A549 (cell line): ENCODE results near the gene GRID1. TPM values are rescaled to one million over a fixed set of nuclear protein-coding genes. Genes with fewer than 3 reads are reported as not detected.
A peak's percentile ranks its signal among the peaks of the same experiment; 100 is the strongest.

Experiments used
- ATAC-seq, 2 experiments: fragments of 200-7000 bp in 1 of 2; fragments of >200 bp in 1 of 2; cut with Nextera tagmentation in 1 of 2; cut with Tn5 transposase in 1 of 2; 3 replicates each; pipeline versions ENCODE4 v1.8.0 to v1.9.1; 2018 to 2020; ENCODE audit warnings: mild to moderate bottlenecking in 1 of 2, moderate library complexity in 1 of 2
- CTCF ChIA-PET: fragments of 300-600 bp; sonication (Branson Sonifier 250); formaldehyde crosslinking; extraction: SDS; loops from one replicate; lab custom pipeline; 2021; ENCODE audit warnings: antibody characterized with exemption, inconsistent platforms; lab: Yijun Ruan, JAX
- POLR2A ChIA-PET: fragments of 350-600 bp; formaldehyde crosslinking; extraction: SDS; loops from one replicate; lab custom pipeline; 2021; ENCODE audit warnings: antibody characterized with exemption, inconsistent platforms; lab: Yijun Ruan, JAX
- DNase-seq, 2 experiments: peaks; one replicate each; pipeline versions ENCODE4 v3.0.0 to v3.0.0-alpha.2; 2011 to 2016; ENCODE audit warnings: low read depth in 1 of 2, low spot score in 1 of 2
- FAIRE-seq: peaks from 2 replicates; lab custom pipeline; 2011; peaks lifted over from hg19 to GRCh38; lab: Jason Lieb, UNC
- H3K27ac ChIP-seq, 2 experiments: fragments of >200 bp; sonication (Bioruptor Twin); formaldehyde crosslinking; 3 replicates each; pipeline ENCODE4 v1.5.1; 2016 to 2017
- H3K4me1 ChIP-seq: fragments of >200 bp; sonication (Bioruptor Twin); formaldehyde crosslinking; 3 replicates; pipeline ENCODE4 v1.6.1; 2016
- H3K4me2 ChIP-seq: fragments of >200 bp; sonication (Bioruptor Twin); formaldehyde crosslinking; 3 replicates; pipeline ENCODE4 v1.6.1; 2016
- H3K4me3 ChIP-seq: fragments of >200 bp; sonication (Bioruptor Twin); formaldehyde crosslinking; 3 replicates; pipeline ENCODE4 v1.5.1; 2016
- H3K9me3 ChIP-seq: fragments of >200 bp; sonication (Bioruptor Twin); formaldehyde crosslinking; 3 replicates; pipeline ENCODE4 v1.6.1; 2016
- BHLHE40 ChIP-seq: IDR thresholded peaks from 2 replicates; pipeline ENCODE4 v1.6.1; 2012; ENCODE audit warnings: low read depth, low read length, inconsistent platforms
- CEBPB ChIP-seq, 2 experiments: fragments of >200 bp in 1 of 2; sonication (Bioruptor Twin) in 1 of 2; formaldehyde crosslinking in 1 of 2; IDR thresholded peaks; 2 replicates each; pipeline ENCODE4 v1.6.1; 2012 to 2016
- CHD4 ChIP-seq: fragments of 200-600 bp; sonication (generic); IDR thresholded peaks from 2 replicates; pipeline ENCODE4 v1.6.1; 2016; ENCODE audit warnings: antibody characterized with exemption, mild to moderate bottlenecking, borderline replicate concordance
- FOXS1 ChIP-seq: fragments of 250-450 bp; sonication (Bioruptor Pico); IDR thresholded peaks from 2 replicates; pipeline ENCODE4 v1.5.0; 2020; ENCODE audit warnings: mild to moderate bottlenecking, moderate library complexity
- HEYL ChIP-seq: fragments of 250-450 bp; sonication (Bioruptor Pico); IDR thresholded peaks from 2 replicates; pipeline ENCODE4 v1.8.0; 2021; ENCODE audit warnings: mild to moderate bottlenecking, moderate library complexity
- HMGXB4 ChIP-seq: fragments of 250-450 bp; sonication (Bioruptor Pico); IDR thresholded peaks from 2 replicates; pipeline ENCODE4 v1.5.0; 2021; ENCODE audit warnings: mild to moderate bottlenecking, moderate library complexity, borderline replicate concordance
- HOXA7 ChIP-seq: fragments of 250-450 bp; sonication (Bioruptor Pico); IDR thresholded peaks from 2 replicates; pipeline ENCODE4 v1.5.0; 2020; ENCODE audit warnings: mild to moderate bottlenecking, moderate library complexity
- NFE2L2 ChIP-seq: fragments of 150-350 bp; conservative IDR thresholded peaks from 2 replicates; pipeline ENCODE4 v1.6.1; 2014; ENCODE audit warnings: low read length
- NPAS2 ChIP-seq: fragments of 250-450 bp; sonication (Bioruptor Pico); IDR thresholded peaks from 2 replicates; pipeline ENCODE4 v1.8.0; 2022; ENCODE audit warnings: mild to moderate bottlenecking, moderate library complexity, borderline replicate concordance
- PHF8 ChIP-seq: fragments of 200-600 bp; sonication (generic); IDR thresholded peaks from 2 replicates; pipeline ENCODE4 v1.6.1; 2016; ENCODE audit warnings: low read depth, mild to moderate bottlenecking, antibody characterized with exemption, moderate library complexity, borderline replicate concordance
- TP53 ChIP-seq: fragments of 250-450 bp; sonication (Bioruptor Pico); IDR thresholded peaks from 2 replicates; pipeline ENCODE4 v1.5.0; 2021; ENCODE audit warnings: mild to moderate bottlenecking, moderate library complexity
- USF2 ChIP-seq: fragments of 450-650 bp; IDR thresholded peaks from 2 replicates; pipeline ENCODE4 v1.6.1; 2014; ENCODE audit warnings: antibody characterized with exemption
- WGBS: methylation state at CpG from one replicate; pipeline ENCODE4 v1.1.6; 2017; ENCODE audit errors: missing lambda C conversion rate; 5-methylcytosine and 5-hydroxymethylcytosine counted together
- polyA plus RNA-seq, 4 experiments: library from polyadenylated mRNA; depleted of rRNA in 3 of 4; stranded (reverse); fragments of >200 nt; fragmentation: RNase III in 1 of 4; extraction: RNeasy Plus Mini Kit Qiagen cat#74134 plus additional on column Dnase treatment in 1 of 4; gene quantifications; 2 replicates in 3 of 4; 3 replicates in 1 of 4; pipeline ENCODE4 v1.2.3, GENCODE V29; 2011 to 2017
- TF ChIP-seq, protein P1 (sequence below): fragments of >200 bp; sonication (Bioruptor Twin); formaldehyde crosslinking; IDR thresholded peaks from 3 replicates; pipeline ENCODE4 v1.6.1; 2016
- TF ChIP-seq, protein P2 (sequence below): fragments of >200 bp; sonication (Bioruptor Twin); formaldehyde crosslinking; IDR thresholded peaks from 3 replicates; pipeline ENCODE4 v1.5.1; 2016
- TF ChIP-seq, protein P3 (sequence below): IDR thresholded peaks from 2 replicates; pipeline ENCODE4 v1.6.1; 2012

The GRID1 gene
- polyA plus RNA-seq, 2 of the 4 experiments (the other 2 are of a cell fraction), result 0.14 to 0.30 TPM

- no peak for ATAC-seq
- TF ChIP-seq HOXA7 (CRISPR knock-in tag), result no peak
- TF ChIP-seq NPAS2 (CRISPR knock-in tag), result no peak
- no peak for TF ChIP-seq FOXS1
- TF ChIP-seq, protein P1, sequence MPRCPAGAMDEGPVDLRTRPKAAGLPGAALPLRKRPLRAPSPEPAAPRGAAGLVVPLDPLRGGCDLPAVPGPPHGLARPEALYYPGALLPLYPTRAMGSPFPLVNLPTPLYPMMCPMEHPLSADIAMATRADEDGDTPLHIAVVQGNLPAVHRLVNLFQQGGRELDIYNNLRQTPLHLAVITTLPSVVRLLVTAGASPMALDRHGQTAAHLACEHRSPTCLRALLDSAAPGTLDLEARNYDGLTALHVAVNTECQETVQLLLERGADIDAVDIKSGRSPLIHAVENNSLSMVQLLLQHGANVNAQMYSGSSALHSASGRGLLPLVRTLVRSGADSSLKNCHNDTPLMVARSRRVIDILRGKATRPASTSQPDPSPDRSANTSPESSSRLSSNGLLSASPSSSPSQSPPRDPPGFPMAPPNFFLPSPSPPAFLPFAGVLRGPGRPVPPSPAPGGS, result no peak
- no peak for TF ChIP-seq CEBPB (IDR thresholded peaks at IDR 0.05)
- no peak for TF ChIP-seq TP53 (CRISPR knock-in tag)
- TF ChIP-seq, all 56 proteins: peak for 0
- FAIRE-seq (no peak), DNase-seq (no peak)
- Histone ChIP-seq H3K4me1 (peaks cover 23% of the 10 kb centered on the region), H3K4me2 (peak overlapping the region; percentile 94), H3K9me3 (no peaks in the 10 kb centered on the region), H3K27ac (peak overlapping the region; percentile 32 to 92; a peak in 3 of 6 replicates), H3K4me3 (no peak overlapping the region)
- 81% methylated on average over 18 of the region's 18 CpGs for WGBS
- ChIA-PET CTCF (interaction anchor here (0.6 to 6.3 kb wide), 9 partner anchors 9 to 855 kb away, joined by 3 to 143 read pairs (median 6); no protein-coding TSS in a partner anchor), POLR2A (interaction anchor here (0.6 to 3.3 kb wide), 3 partner anchors 9 to 37 kb away, joined by 5 to 49 read pairs (median 18); no protein-coding TSS in a partner anchor)
These were observed 35.8 kb upstream of the GRID1 start for GRCh38 chr10:86402283-86402941.

- DNase-seq (peak; percentile 31 to 47), FAIRE-seq (no peak)
- peak overlapping the region; percentile 78 for H3K4me3 ChIP-seq
- peaks cover 23% of the 10 kb centered on the region for H3K4me1 ChIP-seq
- CTCF ChIA-PET, result interaction anchor here (0.5 to 6.3 kb wide), 15 partner anchors 9 to 1619 kb away, joined by 3 to 143 read pairs (median 5); no protein-coding TSS in a partner anchor
- POLR2A ChIA-PET, result interaction anchor here (0.6 to 3.3 kb wide), 9 partner anchors 9 to 355 kb away, joined by 3 to 49 read pairs (median 13); partner anchors contain the start of genes BMPR1A and WAPL
- TF ChIP-seq CHD4 (no peak), NFE2L2 (no peak), USF2 (no peak), HMGXB4 (CRISPR knock-in tag) (no peak), HEYL (no peak), PHF8 (no peak), BHLHE40 (no peak)
- TF ChIP-seq, protein P2, sequence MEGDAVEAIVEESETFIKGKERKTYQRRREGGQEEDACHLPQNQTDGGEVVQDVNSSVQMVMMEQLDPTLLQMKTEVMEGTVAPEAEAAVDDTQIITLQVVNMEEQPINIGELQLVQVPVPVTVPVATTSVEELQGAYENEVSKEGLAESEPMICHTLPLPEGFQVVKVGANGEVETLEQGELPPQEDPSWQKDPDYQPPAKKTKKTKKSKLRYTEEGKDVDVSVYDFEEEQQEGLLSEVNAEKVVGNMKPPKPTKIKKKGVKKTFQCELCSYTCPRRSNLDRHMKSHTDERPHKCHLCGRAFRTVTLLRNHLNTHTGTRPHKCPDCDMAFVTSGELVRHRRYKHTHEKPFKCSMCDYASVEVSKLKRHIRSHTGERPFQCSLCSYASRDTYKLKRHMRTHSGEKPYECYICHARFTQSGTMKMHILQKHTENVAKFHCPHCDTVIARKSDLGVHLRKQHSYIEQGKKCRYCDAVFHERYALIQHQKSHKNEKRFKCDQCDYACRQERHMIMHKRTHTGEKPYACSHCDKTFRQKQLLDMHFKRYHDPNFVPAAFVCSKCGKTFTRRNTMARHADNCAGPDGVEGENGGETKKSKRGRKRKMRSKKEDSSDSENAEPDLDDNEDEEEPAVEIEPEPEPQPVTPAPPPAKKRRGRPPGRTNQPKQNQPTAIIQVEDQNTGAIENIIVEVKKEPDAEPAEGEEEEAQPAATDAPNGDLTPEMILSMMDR, result no peak
- TF ChIP-seq, protein P3, sequence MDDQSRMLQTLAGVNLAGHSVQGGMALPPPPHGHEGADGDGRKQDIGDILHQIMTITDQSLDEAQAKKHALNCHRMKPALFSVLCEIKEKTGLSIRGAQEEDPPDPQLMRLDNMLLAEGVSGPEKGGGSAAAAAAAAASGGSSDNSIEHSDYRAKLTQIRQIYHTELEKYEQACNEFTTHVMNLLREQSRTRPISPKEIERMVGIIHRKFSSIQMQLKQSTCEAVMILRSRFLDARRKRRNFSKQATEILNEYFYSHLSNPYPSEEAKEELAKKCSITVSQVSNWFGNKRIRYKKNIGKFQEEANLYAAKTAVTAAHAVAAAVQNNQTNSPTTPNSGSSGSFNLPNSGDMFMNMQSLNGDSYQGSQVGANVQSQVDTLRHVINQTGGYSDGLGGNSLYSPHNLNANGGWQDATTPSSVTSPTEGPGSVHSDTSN, result no peak
- TF ChIP-seq, all 56 proteins: peak for 0
- Histone ChIP-seq H3K9me3 (no peaks in the 10 kb centered on the region), H3K4me2 (peak overlapping the region; percentile 94), H3K27ac (peak overlapping the region; percentile 92 to 94)
- 51% methylated on average over 20 of the region's 27 CpGs for WGBS
- peak; percentile 4 to 8; a peak in 4 of 6 replicates for ATAC-seq
These were observed 35.1 kb upstream of the GRID1 start for GRCh38 chr10:86401588-86402282.
